ENCODE measurements around the gene ADAD1.

DNA sequence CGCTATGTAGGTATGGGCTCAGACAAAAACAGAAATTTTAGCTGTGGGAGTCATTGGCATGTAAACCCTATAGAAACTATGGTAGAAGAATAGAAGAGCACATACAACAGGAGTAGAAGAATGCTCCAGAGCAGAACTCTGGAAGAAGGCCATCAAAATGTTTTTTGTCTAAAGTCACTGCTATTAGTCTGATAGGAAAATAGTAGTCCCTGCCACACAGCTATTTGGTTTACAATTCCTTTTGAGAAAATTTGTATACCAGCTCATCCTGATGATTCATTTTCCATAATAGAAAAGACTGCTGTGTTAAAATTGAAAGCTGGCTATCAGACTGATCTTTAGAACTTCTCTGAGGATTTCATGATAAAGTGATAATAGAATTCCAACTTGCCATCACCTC lies 32.8 kb upstream of the ADAD1 start:
- TF ChIP-seq CTCF (IDR thresholded peaks at IDR 0.05), result no peak
- no peak for TF ChIP-seq POLR2A (IDR thresholded peaks at IDR 0.05)
